Prostate gland (tissue), 2 donors: ENCODE measurements around the gene RIPOR3.

Source experiments
- CTCF ChIP-seq, 4 experiments: fragments of 200-600 bp in 2 of 4; fragments of 450-650 bp in 2 of 4; sonication (generic) in 2 of 4; IDR thresholded peaks; 1 replicate in 3 of 4; 2 replicates in 1 of 4; pipeline ENCODE4 v1.5.1; 2016 to 2019; ENCODE audit warnings: antibody characterized with exemption in 4 of 4, mild to moderate bottlenecking in 2 of 4, moderate library complexity in 2 of 4
- POLR2A ChIP-seq: fragments of 450-650 bp; IDR thresholded peaks from one replicate; pipeline ENCODE4 v1.6.1; 2016; ENCODE audit warnings: antibody characterized with exemption, mild to moderate bottlenecking

GRCh38 chr20:50731930-50732690, 40.8 kb upstream of the RIPOR3 start:
- TF ChIP-seq POLR2A (no peak), CTCF (IDR thresholded peaks at IDR 0.05) (no peak)
